MCF 10A (cell line): ENCODE data around the gene TRRAP. TPM values are rescaled to one million over a fixed set of nuclear protein-coding genes. Genes with fewer than 3 reads are reported as not detected.

Experiments used
- BruUV-seq: library from RNA; stranded (reverse); fragments of 400-500 nt; replicated peaks from 2 replicates; lab custom pipeline; 2021; lab: Mats Ljungman, UMichigan
- CTCF ChIA-PET: fragments of 300-600 bp; sonication (Branson Sonifier 250); formaldehyde crosslinking; extraction: SDS; loops from one replicate; lab custom pipeline; 2021; ENCODE audit warnings: antibody characterized with exemption, inconsistent platforms; lab: Yijun Ruan, JAX
- POLR2A ChIA-PET: fragments of 300-600, 350-650 bp; sonication (Branson Sonifier 250); formaldehyde crosslinking; extraction: SDS; loops from one replicate; lab custom pipeline; 2020; ENCODE audit warnings: antibody characterized with exemption, inconsistent platforms; lab: Yijun Ruan, JAX
- DNase-seq: peaks from one replicate; pipeline ENCODE4 v3.0.0-alpha.2; 2018; ENCODE audit not compliant: unreplicated experiment
- H3K27ac Mint-ChIP-seq: one replicate; pipeline ENCODE4 v1.8.0; 2022; ENCODE audit warnings: mild to moderate bottlenecking, low read depth, mixed read lengths; ENCODE audit not compliant: unreplicated experiment
- H3K27me3 Mint-ChIP-seq: one replicate; pipeline ENCODE4 v1.8.0; 2022; ENCODE audit warnings: mixed read lengths; ENCODE audit not compliant: insufficient read depth, unreplicated experiment
- H3K36me3 Mint-ChIP-seq: one replicate; pipeline ENCODE4 v1.8.0; 2022; ENCODE audit warnings: mild to moderate bottlenecking, moderate library complexity, mixed read lengths; ENCODE audit not compliant: insufficient read depth, unreplicated experiment
- H3K4me1 Mint-ChIP-seq: one replicate; pipeline ENCODE4 v1.8.0; 2022; ENCODE audit warnings: mixed read lengths; ENCODE audit not compliant: insufficient read depth, unreplicated experiment
- H3K4me3 Mint-ChIP-seq: one replicate; pipeline ENCODE4 v1.8.0; 2022; ENCODE audit warnings: mild to moderate bottlenecking, moderate library complexity, mixed read lengths; ENCODE audit not compliant: unreplicated experiment
- H3K9me3 Mint-ChIP-seq: one replicate; pipeline ENCODE4 v1.8.0; 2022; ENCODE audit warnings: mixed read lengths; ENCODE audit not compliant: unreplicated experiment
- intact Hi-C: fragments of 100-400 bp; cut with micrococcal nuclease; formaldehyde crosslinking; loops from 2 replicates; pipeline ENCODE4 v1.14.1; 2022
- total RNA-seq: library from RNA; stranded (reverse); gene quantifications from 2 replicates; pipeline ENCODE4 v1.2.3, GENCODE V29; 2022
- TF ChIP-seq, protein P1 (sequence below): fragments of 200-600 bp; IDR thresholded peaks from one replicate; pipeline ENCODE4 v1.8.0; 2022; ENCODE audit warnings: antibody characterized with exemption, mild to moderate bottlenecking; ENCODE audit not compliant: unreplicated experiment

Gene TRRAP
- total RNA-seq, 1 experiment from 2014 or later, result 30.4 TPM

DNA sequence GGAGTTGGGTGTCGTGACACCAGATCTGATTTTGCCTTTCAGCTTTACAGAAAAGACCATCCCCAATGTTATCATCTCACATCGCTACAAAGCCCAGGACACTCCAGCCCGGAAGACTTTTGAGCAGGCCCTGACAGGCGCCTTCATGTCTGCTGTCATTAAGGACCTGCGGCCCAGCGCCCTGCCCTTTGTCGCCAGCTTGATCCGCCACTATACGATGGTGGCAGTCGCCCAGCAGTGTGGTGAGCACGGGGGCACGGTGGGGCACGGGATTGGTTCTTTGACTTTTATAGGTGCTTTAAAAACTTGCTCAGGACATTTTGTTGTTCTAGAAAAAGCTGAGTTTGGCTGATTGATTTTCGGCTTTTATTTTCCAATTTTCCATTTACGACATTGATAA lies 48.8 kb downstream of the TRRAP start:
- CTCF ChIA-PET, result interaction anchor here (0.5 to 0.6 kb wide), 3 partner anchors 16 to 991 kb away, joined by 3 read pairs; no protein-coding TSS in a partner anchor

DNA sequence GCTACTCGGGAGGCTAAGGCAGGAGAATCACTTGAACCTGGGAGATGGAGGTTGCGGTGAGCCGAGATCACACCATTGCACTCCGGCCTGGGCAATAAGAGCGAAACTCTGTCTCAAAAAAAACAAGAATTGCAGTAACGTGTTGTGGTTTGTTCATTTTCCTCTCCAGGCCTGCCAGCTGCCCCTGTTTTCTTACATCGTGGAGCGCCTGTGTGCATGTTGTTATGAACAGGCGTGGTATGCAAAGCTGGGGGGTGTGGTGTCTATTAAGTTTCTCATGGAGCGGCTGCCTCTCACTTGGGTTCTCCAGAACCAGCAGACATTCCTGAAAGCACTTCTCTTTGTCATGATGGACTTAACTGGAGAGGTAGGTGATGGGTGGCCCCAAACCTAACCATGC lies 52.1 kb downstream of the TRRAP start:
- H3K27ac Mint-ChIP-seq, result no peak overlapping the region
- TF ChIP-seq, protein P1, sequence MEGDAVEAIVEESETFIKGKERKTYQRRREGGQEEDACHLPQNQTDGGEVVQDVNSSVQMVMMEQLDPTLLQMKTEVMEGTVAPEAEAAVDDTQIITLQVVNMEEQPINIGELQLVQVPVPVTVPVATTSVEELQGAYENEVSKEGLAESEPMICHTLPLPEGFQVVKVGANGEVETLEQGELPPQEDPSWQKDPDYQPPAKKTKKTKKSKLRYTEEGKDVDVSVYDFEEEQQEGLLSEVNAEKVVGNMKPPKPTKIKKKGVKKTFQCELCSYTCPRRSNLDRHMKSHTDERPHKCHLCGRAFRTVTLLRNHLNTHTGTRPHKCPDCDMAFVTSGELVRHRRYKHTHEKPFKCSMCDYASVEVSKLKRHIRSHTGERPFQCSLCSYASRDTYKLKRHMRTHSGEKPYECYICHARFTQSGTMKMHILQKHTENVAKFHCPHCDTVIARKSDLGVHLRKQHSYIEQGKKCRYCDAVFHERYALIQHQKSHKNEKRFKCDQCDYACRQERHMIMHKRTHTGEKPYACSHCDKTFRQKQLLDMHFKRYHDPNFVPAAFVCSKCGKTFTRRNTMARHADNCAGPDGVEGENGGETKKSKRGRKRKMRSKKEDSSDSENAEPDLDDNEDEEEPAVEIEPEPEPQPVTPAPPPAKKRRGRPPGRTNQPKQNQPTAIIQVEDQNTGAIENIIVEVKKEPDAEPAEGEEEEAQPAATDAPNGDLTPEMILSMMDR, result no peak
- peaks cover 96% of the 10 kb centered on the region for H3K36me3 Mint-ChIP-seq
- CTCF ChIA-PET, result no interaction called here
- POLR2A ChIA-PET, result interaction anchor here (0.6 kb wide), 1 partner anchor 508 kb away, joined by 3 read pairs; no protein-coding TSS in a partner anchor
- no peak overlapping the region for H3K4me3 Mint-ChIP-seq
- H3K4me1 Mint-ChIP-seq, result no peaks in the 10 kb centered on the region
- intact Hi-C loops, result no loop called here
- H3K9me3 Mint-ChIP-seq, result no peaks in the 10 kb centered on the region
- H3K27me3 Mint-ChIP-seq, result no peaks in the 10 kb centered on the region
- BruUV-seq, result no TSS peak
- DNase-seq, result no peak

More for the DNA sequence above, 48.8 kb downstream of the TRRAP start:
- TF ChIP-seq, protein P1, result no peak
- Mint-ChIP-seq H3K27ac (no peak overlapping the region), H3K4me1 (peaks cover 10% of the 10 kb centered on the region), H3K36me3 (peaks cover 94% of the 10 kb centered on the region), H3K27me3 (no peaks in the 10 kb centered on the region), H3K9me3 (no peaks in the 10 kb centered on the region), H3K4me3 (no peak overlapping the region)
- BruUV-seq, result no TSS peak
- no peak for DNase-seq
- intact Hi-C loops, result no loop called here
- POLR2A ChIA-PET, result no interaction called here

DNA sequence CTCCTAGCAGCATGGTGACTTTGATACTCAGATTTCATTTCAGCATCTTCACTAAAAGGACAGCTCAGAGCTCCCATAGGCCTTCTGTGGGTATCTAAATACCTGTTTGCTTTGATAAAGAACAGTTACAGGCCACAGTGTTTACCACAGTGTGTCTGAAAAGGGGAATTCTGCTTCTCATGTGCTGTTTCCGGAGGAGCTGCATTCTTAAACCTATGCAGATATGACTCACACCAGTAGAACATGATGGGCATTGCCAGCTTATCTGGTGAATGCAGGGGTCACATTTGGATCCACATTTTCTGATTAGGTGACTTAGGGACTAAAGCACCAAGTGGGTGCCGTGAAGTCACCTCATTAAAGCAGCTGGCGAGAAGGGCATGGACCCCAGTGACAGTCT lies 52.6 kb downstream of the TRRAP start:
- Mint-ChIP-seq H3K27ac (no peak overlapping the region), H3K27me3 (no peaks in the 10 kb centered on the region)
- CTCF ChIA-PET, result no interaction called here

DNA sequence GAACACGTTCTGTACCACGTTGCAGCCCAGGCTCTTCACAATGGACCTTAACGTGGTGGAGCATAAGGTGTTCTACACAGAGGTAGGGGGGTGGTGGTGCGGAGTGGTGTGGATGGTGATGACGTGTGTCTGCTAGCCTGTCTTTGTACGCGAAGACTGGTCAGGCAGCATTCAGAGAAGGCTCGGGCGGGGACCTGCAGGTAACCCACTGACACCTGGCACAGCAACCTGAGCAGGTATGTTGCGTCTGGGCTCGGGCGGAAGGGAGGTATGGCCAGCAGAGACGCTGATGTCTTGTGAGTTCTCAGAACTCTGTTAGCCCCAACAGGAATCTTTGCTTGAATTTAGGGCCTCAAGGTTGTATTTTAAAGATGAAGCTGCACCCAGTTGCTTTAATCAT lies 55.0 kb downstream of the TRRAP start:
- H3K9me3 Mint-ChIP-seq, result no peaks in the 10 kb centered on the region
- no peaks in the 10 kb centered on the region for H3K27me3 Mint-ChIP-seq
- H3K27ac Mint-ChIP-seq, result no peak overlapping the region
- H3K4me1 Mint-ChIP-seq, result no peaks in the 10 kb centered on the region
- no TSS peak for BruUV-seq
- peaks cover 96% of the 10 kb centered on the region for H3K36me3 Mint-ChIP-seq
- intact Hi-C loops, result no loop called here
- POLR2A ChIA-PET, result no interaction called here
- TF ChIP-seq, protein P1, result no peak
- no peak overlapping the region for H3K4me3 Mint-ChIP-seq
- no peak for DNase-seq
- CTCF ChIA-PET, result interaction anchor here (0.6 kb wide), 1 partner anchor 47 kb away, joined by 3 read pairs; no protein-coding TSS in a partner anchor

More for the DNA sequence above, 52.6 kb downstream of the TRRAP start:
- Mint-ChIP-seq H3K4me1 (no peaks in the 10 kb centered on the region), H3K9me3 (no peaks in the 10 kb centered on the region), H3K36me3 (peaks cover 96% of the 10 kb centered on the region), H3K4me3 (no peak overlapping the region)
- BruUV-seq, result no TSS peak
- POLR2A ChIA-PET, result interaction anchor here (0.6 kb wide), 1 partner anchor 508 kb away, joined by 3 read pairs; no protein-coding TSS in a partner anchor
- DNase-seq, result no peak
- intact Hi-C loops, result no loop called here
- TF ChIP-seq, protein P1, result no peak
